WTC11 (cell line): ENCODE data around the gene IGFL4.

ENCODE experiments used
- CTCF ChIP-seq: fragments of 200-600 bp; IDR thresholded peaks from 2 replicates; pipeline ENCODE4 v1.8.0; 2022; ENCODE audit warnings: antibody characterized with exemption
- FOXP1 ChIP-seq: sonication (generic); formaldehyde crosslinking; IDR thresholded peaks from 2 replicates; pipeline ENCODE4 v1.8.0; 2022; ENCODE audit warnings: missing genetic modification reagents, mild to moderate bottlenecking, moderate library complexity, borderline replicate concordance
- MAX ChIP-seq: sonication (generic); formaldehyde crosslinking; IDR thresholded peaks from 2 replicates; pipeline ENCODE4 v1.8.0; 2022; ENCODE audit warnings: mild to moderate bottlenecking, missing genetic modification reagents
- SMAD3 ChIP-seq: sonication (generic); formaldehyde crosslinking; IDR thresholded peaks from 2 replicates; pipeline ENCODE4 v1.8.0; 2022; ENCODE audit warnings: missing genetic modification reagents, mild to moderate bottlenecking, borderline replicate concordance
- USF2 ChIP-seq: sonication (generic); formaldehyde crosslinking; IDR thresholded peaks from 2 replicates; pipeline ENCODE4 v1.8.1; 2023; ENCODE audit warnings: mild to moderate bottlenecking, missing genetic modification reagents, moderate library complexity
- ZBTB21 ChIP-seq: sonication (generic); formaldehyde crosslinking; IDR thresholded peaks from 2 replicates; pipeline ENCODE4 v1.8.1; 2023; ENCODE audit warnings: mild to moderate bottlenecking, missing genetic modification reagents, borderline replicate concordance
- ZBTB43 ChIP-seq: sonication (generic); formaldehyde crosslinking; IDR thresholded peaks from 2 replicates; pipeline ENCODE4 v1.8.1; 2023; ENCODE audit warnings: mild to moderate bottlenecking, missing genetic modification reagents
- ZNF121 ChIP-seq: sonication (generic); formaldehyde crosslinking; IDR thresholded peaks from 2 replicates; pipeline ENCODE4 v1.8.0; 2023; ENCODE audit warnings: missing genetic modification reagents
- ZNF219 ChIP-seq: sonication (generic); formaldehyde crosslinking; IDR thresholded peaks from 2 replicates; pipeline ENCODE4 v1.8.0; 2023; ENCODE audit warnings: missing genetic modification reagents, mild to moderate bottlenecking, borderline replicate concordance
- ZNF423 ChIP-seq: fragments of 250-450 bp; sonication (Bioruptor Pico); IDR thresholded peaks from 2 replicates; pipeline ENCODE4 v2.1.2; 2022; ENCODE audit warnings: mild to moderate bottlenecking, moderate library complexity
- ZNF512 ChIP-seq: sonication (generic); formaldehyde crosslinking; IDR thresholded peaks from 2 replicates; pipeline ENCODE4 v1.8.1; 2022; ENCODE audit warnings: missing genetic modification reagents, borderline replicate concordance
- TF ChIP-seq, protein P1 (sequence below): sonication (generic); formaldehyde crosslinking; IDR thresholded peaks from 2 replicates; pipeline ENCODE4 v1.8.1; 2022; ENCODE audit warnings: mild to moderate bottlenecking, moderate library complexity, missing genetic modification reagents
- TF ChIP-seq, protein P2 (sequence below): sonication (generic); formaldehyde crosslinking; conservative IDR thresholded peaks from 2 replicates; pipeline ENCODE4 v1.8.1; 2023; ENCODE audit warnings: mild to moderate bottlenecking, low read depth, missing genetic modification reagents, moderate library complexity
- TF ChIP-seq, protein P3 (sequence below): fragments of 250-450 bp; sonication (Bioruptor Pico); IDR thresholded peaks from 2 replicates; pipeline ENCODE4 v2.1.2; 2022; ENCODE audit warnings: mild to moderate bottlenecking, moderate library complexity

DNA sequence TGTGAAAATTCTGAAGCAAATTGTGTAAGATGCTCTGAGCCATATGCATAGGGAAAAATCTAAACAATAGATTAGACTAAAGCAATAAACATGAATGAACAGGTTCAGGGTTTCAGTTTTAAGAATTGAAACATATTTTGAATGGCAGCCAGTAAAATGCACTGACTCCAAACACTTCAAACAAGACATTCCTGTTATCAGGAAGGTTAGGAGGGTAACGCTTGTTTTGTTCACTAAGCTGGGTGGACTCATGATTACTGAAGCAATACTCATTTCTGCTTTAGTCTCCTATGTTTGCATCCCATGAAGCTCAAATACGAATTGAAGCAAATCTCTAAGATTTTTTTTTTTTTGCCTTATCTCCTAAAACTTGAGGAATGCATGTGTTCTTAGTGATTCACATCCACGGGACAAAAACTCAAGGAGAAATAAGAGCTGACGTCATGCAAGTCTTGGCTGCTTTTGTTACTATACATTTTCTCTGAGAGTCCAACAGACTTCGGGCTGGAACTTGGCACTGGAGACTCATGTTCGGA lies 29.1 kb upstream of the IGFL4 start:
- TF ChIP-seq MAX (CRISPR knock-in tag), result no peak
- no peak for TF ChIP-seq ZBTB43 (CRISPR knock-in tag)
- TF ChIP-seq CTCF, result no peak
- TF ChIP-seq FOXP1, result no peak
- TF ChIP-seq USF2 (CRISPR knock-in tag), result no peak
- TF ChIP-seq ZNF423, result no peak
- no peak for TF ChIP-seq ZNF121 (CRISPR knock-in tag)
- TF ChIP-seq ZNF219 (CRISPR knock-in tag), result no peak
- TF ChIP-seq, protein P1, sequence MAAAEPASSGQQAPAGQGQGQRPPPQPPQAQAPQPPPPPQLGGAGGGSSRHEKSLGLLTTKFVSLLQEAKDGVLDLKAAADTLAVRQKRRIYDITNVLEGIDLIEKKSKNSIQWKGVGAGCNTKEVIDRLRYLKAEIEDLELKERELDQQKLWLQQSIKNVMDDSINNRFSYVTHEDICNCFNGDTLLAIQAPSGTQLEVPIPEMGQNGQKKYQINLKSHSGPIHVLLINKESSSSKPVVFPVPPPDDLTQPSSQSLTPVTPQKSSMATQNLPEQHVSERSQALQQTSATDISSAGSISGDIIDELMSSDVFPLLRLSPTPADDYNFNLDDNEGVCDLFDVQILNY (CRISPR knock-in tag), result no peak
- TF ChIP-seq, protein P2, sequence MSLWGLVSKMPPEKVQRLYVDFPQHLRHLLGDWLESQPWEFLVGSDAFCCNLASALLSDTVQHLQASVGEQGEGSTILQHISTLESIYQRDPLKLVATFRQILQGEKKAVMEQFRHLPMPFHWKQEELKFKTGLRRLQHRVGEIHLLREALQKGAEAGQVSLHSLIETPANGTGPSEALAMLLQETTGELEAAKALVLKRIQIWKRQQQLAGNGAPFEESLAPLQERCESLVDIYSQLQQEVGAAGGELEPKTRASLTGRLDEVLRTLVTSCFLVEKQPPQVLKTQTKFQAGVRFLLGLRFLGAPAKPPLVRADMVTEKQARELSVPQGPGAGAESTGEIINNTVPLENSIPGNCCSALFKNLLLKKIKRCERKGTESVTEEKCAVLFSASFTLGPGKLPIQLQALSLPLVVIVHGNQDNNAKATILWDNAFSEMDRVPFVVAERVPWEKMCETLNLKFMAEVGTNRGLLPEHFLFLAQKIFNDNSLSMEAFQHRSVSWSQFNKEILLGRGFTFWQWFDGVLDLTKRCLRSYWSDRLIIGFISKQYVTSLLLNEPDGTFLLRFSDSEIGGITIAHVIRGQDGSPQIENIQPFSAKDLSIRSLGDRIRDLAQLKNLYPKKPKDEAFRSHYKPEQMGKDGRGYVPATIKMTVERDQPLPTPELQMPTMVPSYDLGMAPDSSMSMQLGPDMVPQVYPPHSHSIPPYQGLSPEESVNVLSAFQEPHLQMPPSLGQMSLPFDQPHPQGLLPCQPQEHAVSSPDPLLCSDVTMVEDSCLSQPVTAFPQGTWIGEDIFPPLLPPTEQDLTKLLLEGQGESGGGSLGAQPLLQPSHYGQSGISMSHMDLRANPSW, result no peak
- TF ChIP-seq, protein P3, sequence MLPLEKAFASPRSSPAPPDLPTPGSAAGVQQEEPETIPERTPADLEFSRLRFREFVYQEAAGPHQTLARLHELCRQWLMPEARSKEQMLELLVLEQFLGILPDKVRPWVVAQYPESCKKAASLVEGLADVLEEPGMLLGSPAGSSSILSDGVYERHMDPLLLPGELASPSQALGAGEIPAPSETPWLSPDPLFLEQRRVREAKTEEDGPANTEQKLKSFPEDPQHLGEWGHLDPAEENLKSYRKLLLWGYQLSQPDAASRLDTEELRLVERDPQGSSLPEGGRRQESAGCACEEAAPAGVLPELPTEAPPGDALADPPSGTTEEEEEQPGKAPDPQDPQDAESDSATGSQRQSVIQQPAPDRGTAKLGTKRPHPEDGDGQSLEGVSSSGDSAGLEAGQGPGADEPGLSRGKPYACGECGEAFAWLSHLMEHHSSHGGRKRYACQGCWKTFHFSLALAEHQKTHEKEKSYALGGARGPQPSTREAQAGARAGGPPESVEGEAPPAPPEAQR (CRISPR knock-in tag), result no peak
- TF ChIP-seq SMAD3 (CRISPR knock-in tag), result no peak
- no peak for TF ChIP-seq ZNF512 (CRISPR knock-in tag)
- TF ChIP-seq ZBTB21 (CRISPR knock-in tag), result no peak
